ENCODE measurements around the gene ROM1. TPM values are rescaled to one million over a fixed set of nuclear protein-coding genes. Genes with fewer than 3 reads are reported as not detected.

The ROM1 gene
- total RNA-seq, 1 experiment from 2014 or later = 2.7 TPM

GRCh38 chr11:62572431-62572830 is 40.6 kb upstream of the ROM1 start:
- Histone ChIP-seq H3K4me3 (replicated peaks in 1 of 2; ENCODE audit: low read depth in 1 of 2, low read length in 2 of 2) (peak overlapping the region; percentile 76 to 99), H3K9me2 (ENCODE audit: insufficient read depth) (no peaks in the 10 kb centered on the region), H2AFZ (ENCODE audit: low read depth, low read length, poor library complexity, severe bottlenecking) (no peak overlapping the region), H3K27ac (ENCODE audit: low read depth, low read length) (peak overlapping the region; percentile 94), H3K4me1 (ENCODE audit: control insufficient read depth in 1 of 2, insufficient read depth in 2 of 2, low read length in 2 of 2) (peaks cover 8 to 30% of the 10 kb centered on the region in 2 experiments), H3K36me3 (ENCODE audit: control insufficient read depth in 1 of 2, insufficient read depth in 2 of 2, low read length in 2 of 2) (peaks cover 36 to 64% of the 10 kb centered on the region in 2 experiments), H3K27me3 (ENCODE audit: insufficient read depth, low read length) (no peaks in the 10 kb centered on the region), H4K20me1 (ENCODE audit: insufficient read depth) (peaks cover 14% of the 10 kb centered on the region; the same call in 1 of the 2 replicates), H3K9me3 (ENCODE audit: control insufficient read depth in 1 of 2, insufficient read depth in 1 of 2, low read depth in 1 of 2, low read length in 2 of 2) (no peaks in the 10 kb centered on the region), H3K79me2 (ENCODE audit: insufficient read depth, low read length) (peaks cover 62% of the 10 kb centered on the region), H3K4me2 (ENCODE audit: low read length) (peak overlapping the region; percentile 87), H3K9ac (ENCODE audit: low read length) (peak overlapping the region; percentile 98)
- TF ChIP-seq SIN3A (IDR thresholded peaks at IDR 0.05; ENCODE audit: low read depth) = no peak
- TF ChIP-seq SRF (IDR thresholded peaks at IDR 0.05; ENCODE audit: low read depth) = no peak
- TF ChIP-seq EZH2 (IDR thresholded peaks at IDR 0.05) = no peak
- TF ChIP-seq REST (IDR thresholded peaks at IDR 0.05; ENCODE audit: low read depth) = no peak
- no peak for TF ChIP-seq JUND (IDR thresholded peaks at IDR 0.05)
- no peak for TF ChIP-seq CBX3 (IDR thresholded peaks at IDR 0.05; ENCODE audit: low read depth)
- TF ChIP-seq ATF3 (IDR thresholded peaks at IDR 0.05) = no peak
- TF ChIP-seq ZNF274 (IDR thresholded peaks at IDR 0.05; ENCODE audit: low read depth, low read length) = no peak
- TF ChIP-seq ZBTB33 (IDR thresholded peaks at IDR 0.05; ENCODE audit: extremely low read depth, insufficient replicate concordance, low read length) = no peak
- TF ChIP-seq TCF7L2 (IDR thresholded peaks at IDR 0.05; ENCODE audit: borderline replicate concordance, extremely low read depth, insufficient read depth, insufficient read length) = no peak
- no peak for TF ChIP-seq RAD21 (IDR thresholded peaks at IDR 0.05; ENCODE audit: low read depth)
- TF ChIP-seq ZFX (IDR thresholded peaks at IDR 0.05) = no peak
- no peak for TF ChIP-seq EGR1 (IDR thresholded peaks at IDR 0.05; ENCODE audit: low read depth)
- no peak for TF ChIP-seq SP1 (IDR thresholded peaks at IDR 0.05; ENCODE audit: low read depth)
- no peak for TF ChIP-seq MAX (IDR thresholded peaks at IDR 0.05)
- no peak for TF ChIP-seq POLR2A (IDR thresholded peaks at IDR 0.05; ENCODE audit: borderline replicate concordance, extremely low read depth, insufficient read depth, insufficient read length)
- no peak for TF ChIP-seq CTCF (IDR thresholded peaks at IDR 0.05 in 2 of 3, conservative IDR thresholded peaks at IDR 0.05 in 1 of 3; ENCODE audit: borderline replicate concordance in 1 of 3, insufficient read depth in 1 of 3, low read depth in 2 of 3, low read length in 2 of 3)
- intact Hi-C loops (cut with micrococcal nuclease) = no loop called here
- RAD21 ChIA-PET (ENCODE audit: low non-redundant PET in 1 of 2, low total read pairs in 2 of 2, uncharacterized antibody in 2 of 2, unreplicated experiment in 2 of 2) = no interaction called here
- POLR2A ChIA-PET = interaction anchor here (0.7 to 1.0 kb wide), 2 partner anchors 9 to 19 kb away, joined by 3 to 4 read pairs; partner anchors contain the start of gene TUT1
- BruUV-seq (replicated peaks) = no TSS peak
- ATAC-seq (no peak), DNase-seq (ENCODE audit: low read depth, low spot score) (no peak)
- CTCF ChIA-PET = interaction anchor here (1.7 kb wide), 1 partner anchor 13 kb away, joined by 6 read pairs; no protein-coding TSS in a partner anchor
